Endothelial cell of umbilical vein (primary cell): Measurements from ENCODE around the gene ESRRB. TPM values are rescaled to one million over a fixed set of nuclear protein-coding genes. Genes with fewer than 3 reads are reported as not detected.

ENCODE experiments used
- BruUV-seq: library from RNA; stranded (reverse); fragments of 400-500 nt; replicated peaks from 2 replicates; lab custom pipeline; 2021; lab: Mats Ljungman, UMichigan
- CTCF ChIA-PET: fragments of 300-600, 350-600 bp; sonication (Branson Sonifier 250); formaldehyde crosslinking; loops from one replicate; lab custom pipeline; 2021; ENCODE audit warnings: antibody characterized with exemption, inconsistent platforms; lab: Charles Lee
- POLR2A ChIA-PET: fragments of 300-600, 350-600 bp; sonication (Branson Sonifier 250); formaldehyde crosslinking; loops from one replicate; lab custom pipeline; 2021; ENCODE audit warnings: antibody characterized with exemption, inconsistent platforms; lab: Charles Lee
- DNase-seq: peaks from one replicate; pipeline ENCODE4 v3.0.0-alpha.2; 2011; ENCODE audit warnings: low read depth, low spot score
- FAIRE-seq: peaks from 2 replicates; lab custom pipeline; 2011; peaks lifted over from hg19 to GRCh38; lab: Jason Lieb, UNC
- H2AFZ ChIP-seq: 2 replicates; pipeline ENCODE4 v1.6.0; 2012; ENCODE audit warnings: low read depth, low read length, control low read depth, inconsistent platforms
- H3K27ac ChIP-seq: 2 replicates; pipeline ENCODE4 v1.5.1; 2011; ENCODE audit warnings: low read depth, mild to moderate bottlenecking, control low read depth, low read length, moderate library complexity; ENCODE audit not compliant: insufficient read depth
- H3K27me3 ChIP-seq, 2 experiments: 2 replicates each; pipeline versions ENCODE4 v1.6.0 to v1.6.1; 2011; ENCODE audit warnings: low read length in 2 of 2, mixed read lengths in 1 of 2; ENCODE audit not compliant: control insufficient read depth in 2 of 2, insufficient read depth in 2 of 2
- H3K36me3 ChIP-seq, 2 experiments: 2 replicates in 1 of 2; 3 replicates in 1 of 2; pipeline ENCODE4 v1.5.1; 2011; ENCODE audit warnings: low read length in 2 of 2, mild to moderate bottlenecking in 1 of 2, moderate library complexity in 1 of 2; ENCODE audit not compliant: control insufficient read depth in 2 of 2, insufficient read depth in 2 of 2; ENCODE audit errors: extremely low read depth in 1 of 2
- H3K4me1 ChIP-seq: 3 replicates; pipeline ENCODE4 v1.5.1; 2011; ENCODE audit warnings: mild to moderate bottlenecking, low read length; ENCODE audit not compliant: control insufficient read depth, insufficient read depth; ENCODE audit errors: extremely low read depth
- H3K4me2 ChIP-seq: 2 replicates; pipeline ENCODE4 v1.6.1; 2011; ENCODE audit warnings: low read length, control low read depth, mixed read lengths; ENCODE audit not compliant: insufficient read depth
- H3K4me3 ChIP-seq, 3 experiments: fragments of 200-600 bp in 1 of 3; sonication (generic), shearing (Covaris generic) in 1 of 3; replicated peaks in 1 of 3; 2 replicates each; pipeline ENCODE4 v1.5.1; 2011 to 2016; ENCODE audit warnings: control low read depth in 3 of 3, low read length in 3 of 3, mild to moderate bottlenecking in 2 of 3, inconsistent platforms in 1 of 3, low read depth in 1 of 3, moderate library complexity in 1 of 3; ENCODE audit not compliant: insufficient read depth in 1 of 3
- H3K79me2 ChIP-seq: 2 replicates; pipeline ENCODE4 v1.6.0; 2012; ENCODE audit warnings: low read length, inconsistent platforms; ENCODE audit not compliant: control insufficient read depth, insufficient read depth
- H3K9ac ChIP-seq: replicated peaks from 2 replicates; pipeline ENCODE3; 2011; ENCODE audit warnings: low read length, control low read depth; ENCODE audit not compliant: insufficient read depth; ENCODE audit errors: extremely low read depth
- H3K9me1 ChIP-seq: replicated peaks from 3 replicates; pipeline ENCODE4 v1.6.0; 2011; ENCODE audit warnings: mild to moderate bottlenecking, low read length; ENCODE audit not compliant: control insufficient read depth, insufficient read depth; ENCODE audit errors: extremely low read depth
- H3K9me3 ChIP-seq: replicated peaks from 2 replicates; pipeline ENCODE4 v1.5.1; 2012; ENCODE audit warnings: low read length, inconsistent platforms; ENCODE audit not compliant: control insufficient read depth, insufficient read depth
- H4K20me1 ChIP-seq: replicated peaks from 2 replicates; pipeline ENCODE3; 2011; ENCODE audit warnings: mild to moderate bottlenecking, low read length; ENCODE audit not compliant: control insufficient read depth, insufficient read depth; ENCODE audit errors: extremely low read depth
- EZH2 ChIP-seq: IDR thresholded peaks from 2 replicates; pipeline ENCODE4 v1.6.1; 2012; ENCODE audit warnings: borderline replicate concordance, low read depth, mild to moderate bottlenecking, moderate library complexity, low read length, inconsistent platforms; ENCODE audit not compliant: severe bottlenecking
- FOS ChIP-seq: IDR thresholded peaks from 2 replicates; pipeline ENCODE4 v1.6.1; 2011; ENCODE audit warnings: mild to moderate bottlenecking, low read length, moderate library complexity, borderline replicate concordance; ENCODE audit not compliant: insufficient read depth
- GATA2 ChIP-seq: IDR thresholded peaks from 2 replicates; pipeline ENCODE4 v1.7.0; 2011; ENCODE audit warnings: low read depth, mild to moderate bottlenecking, moderate library complexity, mixed read lengths, low read length; ENCODE audit not compliant: insufficient read length, insufficient read depth
- JUN ChIP-seq: IDR thresholded peaks from 2 replicates; pipeline ENCODE4 v1.6.1; 2011; ENCODE audit warnings: borderline replicate concordance, low read depth; ENCODE audit not compliant: insufficient read length, insufficient read depth
- MAX ChIP-seq: IDR thresholded peaks from 2 replicates; pipeline ENCODE4 v1.6.1; 2011; ENCODE audit not compliant: insufficient read depth, insufficient read length
- MYC ChIP-seq: IDR thresholded peaks from one replicate; pipeline ENCODE4 v1.6.1; 2011; ENCODE audit warnings: mild to moderate bottlenecking, low read depth, low read length
- POLR2A ChIP-seq: IDR thresholded peaks from 2 replicates; pipeline ENCODE4 v1.6.1; 2012; ENCODE audit warnings: low read depth, mild to moderate bottlenecking, control low read depth, low read length
- POLR2AphosphoS5 ChIP-seq: IDR thresholded peaks from 2 replicates; pipeline ENCODE4 v1.6.1; 2012; ENCODE audit warnings: low read depth, mild to moderate bottlenecking, control low read depth, low read length, moderate library complexity; ENCODE audit not compliant: insufficient read depth
- dilution Hi-C: fragments of 300-500 bp; cut with MboI; formaldehyde crosslinking; loops from one replicate; pipeline ENCODE4 v1.15.0; 2019; ENCODE audit warnings: low sequenced_read_pairs; ENCODE audit not compliant: extremely low pct_ligation_motif_present
- intact Hi-C: fragments of 100-400 bp; cut with micrococcal nuclease; formaldehyde crosslinking; loops from one replicate; pipeline ENCODE4 v1.10.0; 2022
- polyA plus RNA-seq, 4 experiments: library from polyadenylated mRNA; depleted of rRNA in 3 of 4; stranded (reverse) in 3 of 4; unstranded in 1 of 4; fragments of >200 nt; gene quantifications; 2 replicates each; pipeline versions ENCODE4 v1.2.1 to v1.2.3, GENCODE V29; 2011 to 2012; ENCODE audit warnings: missing spikeins in 1 of 4
- total RNA-seq: library from RNA; stranded (reverse); gene quantifications from 2 replicates; pipeline ENCODE4 v1.2.3, GENCODE V29; 2021
- TF ChIP-seq, protein P1 (sequence below), 2 donors: IDR thresholded peaks; 1 replicate in 1 of 2; 2 replicates in 1 of 2; pipeline ENCODE4 v1.5.1; 2011; ENCODE audit warnings: low read length in 2 of 2, mild to moderate bottlenecking in 2 of 2, moderate library complexity in 2 of 2, control low read depth in 1 of 2, inconsistent platforms in 1 of 2, low read depth in 1 of 2; ENCODE audit not compliant: insufficient read depth in 1 of 2; ENCODE audit errors: extremely low read depth in 1 of 2

Gene ESRRB
- total and polyA plus RNA-seq, 2 donors (not counting 3 experiments of a cell fraction or from before 2014, with no cell fraction given): not detected

DNA sequence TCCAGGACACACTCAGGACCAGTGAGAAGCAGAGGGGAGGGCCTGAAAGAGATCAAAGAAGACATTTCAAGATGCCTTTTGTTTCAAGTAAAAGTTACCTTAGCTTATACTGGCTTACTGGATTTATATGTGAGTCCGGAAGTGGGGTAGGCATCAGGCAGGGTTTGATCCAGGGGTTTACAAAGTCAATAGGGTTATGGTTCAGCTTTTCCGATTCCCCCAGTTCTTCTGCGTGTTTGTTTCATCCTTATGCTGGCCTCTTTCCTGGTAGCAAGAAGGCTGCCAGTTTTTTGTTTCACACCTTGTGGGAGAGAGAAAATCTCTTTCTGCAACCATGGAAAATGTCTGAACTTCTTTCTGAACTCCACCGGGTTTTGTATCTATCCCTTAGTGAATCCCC is 126.3 kb downstream of the ESRRB start:
- H3K4me1 ChIP-seq: no peaks in the 10 kb centered on the region
- intact Hi-C loops: no loop called here
- H2AFZ ChIP-seq: no peak overlapping the region
- no peaks in the 10 kb centered on the region for H3K9me3 ChIP-seq
- H3K36me3 ChIP-seq: no peaks in the 10 kb centered on the region
- no peaks in the 10 kb centered on the region for H4K20me1 ChIP-seq
- TF ChIP-seq POLR2AphosphoS5 (no peak), POLR2A (no peak), MAX (no peak), FOS (no peak), GATA2 (no peak), MYC (no peak), JUN (no peak), EZH2 (no peak)
- TF ChIP-seq, protein P1, sequence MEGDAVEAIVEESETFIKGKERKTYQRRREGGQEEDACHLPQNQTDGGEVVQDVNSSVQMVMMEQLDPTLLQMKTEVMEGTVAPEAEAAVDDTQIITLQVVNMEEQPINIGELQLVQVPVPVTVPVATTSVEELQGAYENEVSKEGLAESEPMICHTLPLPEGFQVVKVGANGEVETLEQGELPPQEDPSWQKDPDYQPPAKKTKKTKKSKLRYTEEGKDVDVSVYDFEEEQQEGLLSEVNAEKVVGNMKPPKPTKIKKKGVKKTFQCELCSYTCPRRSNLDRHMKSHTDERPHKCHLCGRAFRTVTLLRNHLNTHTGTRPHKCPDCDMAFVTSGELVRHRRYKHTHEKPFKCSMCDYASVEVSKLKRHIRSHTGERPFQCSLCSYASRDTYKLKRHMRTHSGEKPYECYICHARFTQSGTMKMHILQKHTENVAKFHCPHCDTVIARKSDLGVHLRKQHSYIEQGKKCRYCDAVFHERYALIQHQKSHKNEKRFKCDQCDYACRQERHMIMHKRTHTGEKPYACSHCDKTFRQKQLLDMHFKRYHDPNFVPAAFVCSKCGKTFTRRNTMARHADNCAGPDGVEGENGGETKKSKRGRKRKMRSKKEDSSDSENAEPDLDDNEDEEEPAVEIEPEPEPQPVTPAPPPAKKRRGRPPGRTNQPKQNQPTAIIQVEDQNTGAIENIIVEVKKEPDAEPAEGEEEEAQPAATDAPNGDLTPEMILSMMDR (IDR thresholded peaks at IDR 0.05; ENCODE audit: extremely low read depth in 1 of 2, insufficient read depth in 1 of 2, low read depth in 1 of 2, low read length in 2 of 2): no peak
- no peaks in the 10 kb centered on the region for H3K79me2 ChIP-seq
- CTCF ChIA-PET: interaction anchor here (0.8 kb wide), 1 partner anchor 26 kb away, joined by 3 read pairs; no protein-coding TSS in a partner anchor
- FAIRE-seq (no peak), DNase-seq (no peak)
- H3K27ac ChIP-seq: no peak overlapping the region
- H3K27me3 ChIP-seq: no peaks in the 10 kb centered on the region
- H3K9me1 ChIP-seq: no peaks in the 10 kb centered on the region
- H3K4me2 ChIP-seq: no peak overlapping the region
- no peak overlapping the region for H3K9ac ChIP-seq
- H3K4me3 ChIP-seq: no peak overlapping the region
- POLR2A ChIA-PET: no interaction called here
- dilution Hi-C loops: no loop called here
- BruUV-seq: no TSS peak
